ENCODE measurements around the gene PARD3B.

DNA sequence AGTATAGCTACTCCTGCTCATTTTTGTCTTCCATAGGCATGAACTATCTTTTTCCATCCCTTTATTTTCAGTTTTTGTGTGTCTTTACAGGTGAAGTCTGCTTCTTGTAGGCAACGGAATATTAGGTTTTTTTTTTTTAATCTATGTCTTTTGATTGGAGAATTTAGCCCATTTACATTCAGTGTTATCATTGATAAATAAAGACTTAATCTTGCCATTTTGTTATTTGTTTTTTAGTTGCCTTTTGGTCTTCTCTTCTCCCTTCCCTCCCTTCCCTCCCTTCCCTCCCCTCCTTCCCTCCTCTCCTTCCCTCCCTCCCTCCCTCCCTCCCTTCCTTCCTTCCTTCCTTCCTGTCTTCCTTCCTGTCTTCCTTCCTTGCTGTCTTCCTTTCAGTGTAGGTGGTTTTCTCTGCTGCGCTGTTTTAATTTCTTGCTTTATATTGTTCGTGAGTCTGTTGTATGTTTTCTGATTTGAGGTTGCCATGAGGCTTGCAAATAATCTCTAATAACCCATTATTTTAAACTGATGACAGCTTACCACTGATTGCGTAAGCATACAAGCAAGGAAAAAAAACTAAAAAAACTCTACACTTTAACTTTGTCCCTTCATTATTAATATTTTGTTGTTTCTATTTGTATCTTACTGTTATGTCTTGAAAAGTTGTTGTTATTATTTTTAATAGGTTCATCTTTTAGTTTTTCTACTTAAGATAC lies 353.8 kb downstream of the PARD3B start:
- TF ChIP-seq, protein P1, sequence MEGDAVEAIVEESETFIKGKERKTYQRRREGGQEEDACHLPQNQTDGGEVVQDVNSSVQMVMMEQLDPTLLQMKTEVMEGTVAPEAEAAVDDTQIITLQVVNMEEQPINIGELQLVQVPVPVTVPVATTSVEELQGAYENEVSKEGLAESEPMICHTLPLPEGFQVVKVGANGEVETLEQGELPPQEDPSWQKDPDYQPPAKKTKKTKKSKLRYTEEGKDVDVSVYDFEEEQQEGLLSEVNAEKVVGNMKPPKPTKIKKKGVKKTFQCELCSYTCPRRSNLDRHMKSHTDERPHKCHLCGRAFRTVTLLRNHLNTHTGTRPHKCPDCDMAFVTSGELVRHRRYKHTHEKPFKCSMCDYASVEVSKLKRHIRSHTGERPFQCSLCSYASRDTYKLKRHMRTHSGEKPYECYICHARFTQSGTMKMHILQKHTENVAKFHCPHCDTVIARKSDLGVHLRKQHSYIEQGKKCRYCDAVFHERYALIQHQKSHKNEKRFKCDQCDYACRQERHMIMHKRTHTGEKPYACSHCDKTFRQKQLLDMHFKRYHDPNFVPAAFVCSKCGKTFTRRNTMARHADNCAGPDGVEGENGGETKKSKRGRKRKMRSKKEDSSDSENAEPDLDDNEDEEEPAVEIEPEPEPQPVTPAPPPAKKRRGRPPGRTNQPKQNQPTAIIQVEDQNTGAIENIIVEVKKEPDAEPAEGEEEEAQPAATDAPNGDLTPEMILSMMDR (IDR thresholded peaks at IDR 0.05) = no peak
- TF ChIP-seq POLR2A (IDR thresholded peaks at IDR 0.05) = no peak
